Ishikawa (cell line): ENCODE measurements around the gene GRID1.

Source experiments
- EP300 ChIP-seq: IDR thresholded peaks from 2 replicates; pipeline ENCODE4 v1.6.1; 2012; ENCODE audit warnings: borderline replicate concordance
- MAX ChIP-seq: IDR thresholded peaks from 2 replicates; pipeline ENCODE4 v1.6.1; 2012
- NFIC ChIP-seq: IDR thresholded peaks from 2 replicates; pipeline ENCODE4 v1.6.1; 2012
- RAD21 ChIP-seq: IDR thresholded peaks from 2 replicates; pipeline ENCODE4 v1.6.1; 2012; ENCODE audit warnings: low read depth
- REST ChIP-seq: IDR thresholded peaks from 2 replicates; pipeline ENCODE4 v1.6.1; 2012; ENCODE audit warnings: low read depth, mild to moderate bottlenecking
- USF1 ChIP-seq: IDR thresholded peaks from 2 replicates; pipeline ENCODE4 v1.6.1; 2012
- YY1 ChIP-seq: IDR thresholded peaks from 2 replicates; pipeline ENCODE4 v1.6.1; 2012; ENCODE audit warnings: low read depth
- ZBTB7A ChIP-seq: IDR thresholded peaks from 2 replicates; pipeline ENCODE4 v1.6.1; 2012; ENCODE audit warnings: low read depth

- TF ChIP-seq EP300 (no peak), ZBTB7A (no peak), REST (no peak), USF1 (no peak), RAD21 (no peak), NFIC (no peak), MAX (no peak), YY1 (no peak)
Observed at GRCh38 chr10:86064931-86065662, 301.5 kb downstream of the GRID1 start.
